ENCODE measurements around the gene CPS1.

DNA sequence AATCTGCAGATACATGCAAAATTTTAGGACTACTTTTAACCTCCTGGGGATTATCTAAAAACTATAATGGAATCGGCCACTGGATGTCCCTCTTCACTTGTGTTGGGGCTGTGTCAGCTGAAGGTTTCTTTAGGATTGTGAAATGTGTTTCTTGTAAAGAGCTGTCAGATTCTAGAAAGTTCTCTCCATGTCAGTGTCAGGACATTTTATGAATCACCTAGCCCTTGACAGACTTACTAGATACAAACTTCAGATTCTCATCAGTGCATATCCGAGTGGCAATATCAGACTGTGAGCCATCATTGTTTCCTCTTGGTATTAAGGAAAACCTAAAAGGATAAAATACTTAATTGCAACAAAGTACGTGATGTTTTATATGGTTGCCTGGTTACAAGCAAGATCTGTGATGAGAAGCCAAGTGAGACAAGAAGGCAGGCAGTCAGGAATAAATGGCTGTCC, 107.3 kb downstream of the CPS1 start:
- TF ChIP-seq, protein P1, sequence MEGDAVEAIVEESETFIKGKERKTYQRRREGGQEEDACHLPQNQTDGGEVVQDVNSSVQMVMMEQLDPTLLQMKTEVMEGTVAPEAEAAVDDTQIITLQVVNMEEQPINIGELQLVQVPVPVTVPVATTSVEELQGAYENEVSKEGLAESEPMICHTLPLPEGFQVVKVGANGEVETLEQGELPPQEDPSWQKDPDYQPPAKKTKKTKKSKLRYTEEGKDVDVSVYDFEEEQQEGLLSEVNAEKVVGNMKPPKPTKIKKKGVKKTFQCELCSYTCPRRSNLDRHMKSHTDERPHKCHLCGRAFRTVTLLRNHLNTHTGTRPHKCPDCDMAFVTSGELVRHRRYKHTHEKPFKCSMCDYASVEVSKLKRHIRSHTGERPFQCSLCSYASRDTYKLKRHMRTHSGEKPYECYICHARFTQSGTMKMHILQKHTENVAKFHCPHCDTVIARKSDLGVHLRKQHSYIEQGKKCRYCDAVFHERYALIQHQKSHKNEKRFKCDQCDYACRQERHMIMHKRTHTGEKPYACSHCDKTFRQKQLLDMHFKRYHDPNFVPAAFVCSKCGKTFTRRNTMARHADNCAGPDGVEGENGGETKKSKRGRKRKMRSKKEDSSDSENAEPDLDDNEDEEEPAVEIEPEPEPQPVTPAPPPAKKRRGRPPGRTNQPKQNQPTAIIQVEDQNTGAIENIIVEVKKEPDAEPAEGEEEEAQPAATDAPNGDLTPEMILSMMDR (IDR thresholded peaks at IDR 0.05; ENCODE audit: borderline replicate concordance, extremely low read depth, low read length, poor library complexity, severe bottlenecking) = no peak
- no peak for TF ChIP-seq EZH2 (IDR thresholded peaks at IDR 0.05; ENCODE audit: borderline replicate concordance, low read depth, low read length, severe bottlenecking)

Data from DND-41 (cell line).